HUES64 (cell line): ENCODE measurements around the gene TMC2.

Experiments
- H3K27ac ChIP-seq: 2 replicates; pipeline ENCODE4 v1.7.0; 2013; ENCODE audit warnings: low read depth, low read length, inconsistent platforms
- H3K27me3 ChIP-seq: 2 replicates; pipeline ENCODE4 v1.6.1; 2013; ENCODE audit warnings: mild to moderate bottlenecking, low read length; ENCODE audit not compliant: insufficient read depth
- H3K36me3 ChIP-seq: 2 replicates; pipeline ENCODE4 v1.6.1; 2013; ENCODE audit warnings: mild to moderate bottlenecking, low read length; ENCODE audit not compliant: insufficient read depth
- H3K4me1 ChIP-seq: 2 replicates; pipeline ENCODE4 v1.6.1; 2013; ENCODE audit warnings: mild to moderate bottlenecking, low read length, moderate library complexity; ENCODE audit not compliant: insufficient read depth
- H3K4me3 ChIP-seq: 2 replicates; pipeline ENCODE4 v1.5.1; 2013; ENCODE audit warnings: mild to moderate bottlenecking, low read length, moderate library complexity
- H3K9ac ChIP-seq: 2 replicates; pipeline ENCODE4 v1.6.1; 2013; ENCODE audit warnings: mild to moderate bottlenecking, low read depth, low read length
- H3K9me3 ChIP-seq: 2 replicates; pipeline ENCODE4 v1.6.1; 2013; ENCODE audit warnings: low read depth, low read length; ENCODE audit not compliant: insufficient read depth
- WGBS: fragments of 150-250, 120-280 bp; methylation state at CpG from one replicate; pipeline ENCODE4 v1.1.7; 2013; ENCODE audit warnings: missing lambda C conversion rate; 5-methylcytosine and 5-hydroxymethylcytosine counted together

Gene TMC2

GRCh38 chr20:2527762-2528161 lies 8.6 kb upstream of the TMC2 start:
- Histone ChIP-seq H3K4me3 (no peak overlapping the region), H3K27me3 (peaks cover 80% of the 10 kb centered on the region), H3K27ac (no peak overlapping the region), H3K9ac (no peak overlapping the region), H3K9me3 (no peaks in the 10 kb centered on the region), H3K4me1 (0 out of 2 replicates have a peak, but pooled peaks cover 3% of the 10 kb centered on the region), H3K36me3 (no peaks in the 10 kb centered on the region)
- 90% methylated on average over 6 of the region's 6 CpGs for WGBS

- Histone ChIP-seq H3K36me3 (no peaks in the 10 kb centered on the region), H3K9ac (no peak overlapping the region), H3K4me3 (no peak overlapping the region), H3K27ac (no peak overlapping the region), H3K9me3 (no peaks in the 10 kb centered on the region), H3K4me1 (peaks cover 5% of the 10 kb centered on the region; the same call in 1 of the 2 replicates), H3K27me3 (peaks cover 80% of the 10 kb centered on the region)
- 84% methylated on average over 10 of the region's 10 CpGs for WGBS
Measured at GRCh38 chr20:2528671-2529271, 7.6 kb upstream of the TMC2 start.

- Histone ChIP-seq H3K4me1 (peaks cover 9% of the 10 kb centered on the region), H3K9me3 (no peaks in the 10 kb centered on the region), H3K27ac (no peak overlapping the region), H3K4me3 (no peak overlapping the region), H3K36me3 (no peaks in the 10 kb centered on the region), H3K9ac (no peak overlapping the region), H3K27me3 (peaks cover 46% of the 10 kb centered on the region)
- 92% methylated on average over 8 of the region's 8 CpGs for WGBS
Measured at GRCh38 chr20:2533118-2533517, 3.3 kb upstream of the TMC2 start.

GRCh38 chr20:2535711-2536559 lies 438 bp upstream of the TMC2 start:
- H3K9ac ChIP-seq = no peak overlapping the region
- H3K4me3 ChIP-seq = no peak overlapping the region
- H3K4me1 ChIP-seq = peaks cover 9% of the 10 kb centered on the region
- no peaks in the 10 kb centered on the region for H3K9me3 ChIP-seq
- peaks cover 29% of the 10 kb centered on the region for H3K27me3 ChIP-seq
- 83% methylated on average over 11 of the region's 12 CpGs for WGBS
- H3K36me3 ChIP-seq = no peaks in the 10 kb centered on the region
- H3K27ac ChIP-seq = no peak overlapping the region

GRCh38 chr20:2537101-2537500 lies 728 bp downstream of the TMC2 start:
- WGBS = 89% methylated on average over 5 of the region's 5 CpGs
- H3K9me3 ChIP-seq = no peaks in the 10 kb centered on the region
- peaks cover 24% of the 10 kb centered on the region; the same call in 1 of the 2 replicates for H3K27me3 ChIP-seq

GRCh38 chr20:2538356-2538755 lies 2.0 kb downstream of the TMC2 start:
- peaks cover 15% of the 10 kb centered on the region; the same call in 1 of the 2 replicates for H3K27me3 ChIP-seq
- no peaks in the 10 kb centered on the region for H3K9me3 ChIP-seq
- no peaks in the 10 kb centered on the region for H3K36me3 ChIP-seq
- H3K27ac ChIP-seq = no peak overlapping the region
- no peak overlapping the region for H3K4me3 ChIP-seq
- H3K4me1 ChIP-seq = peaks cover 9% of the 10 kb centered on the region
- H3K9ac ChIP-seq = no peak overlapping the region
- 84% methylated on average over 11 of the region's 12 CpGs for WGBS

More at GRCh38 chr20:2537101-2537500, 728 bp downstream of the TMC2 start:
- Histone ChIP-seq H3K36me3 (no peaks in the 10 kb centered on the region), H3K4me1 (peaks cover 9% of the 10 kb centered on the region), H3K27ac (no peak overlapping the region), H3K4me3 (no peak overlapping the region), H3K9ac (no peak overlapping the region)

- no peak overlapping the region for H3K27ac ChIP-seq
- no peaks in the 10 kb centered on the region for H3K9me3 ChIP-seq
- peaks cover 13% of the 10 kb centered on the region; the same call in 1 of the 2 replicates for H3K27me3 ChIP-seq
- 72% methylated on average over 8 of the region's 8 CpGs for WGBS
- H3K4me1 ChIP-seq = peaks cover 4% of the 10 kb centered on the region
- H3K9ac ChIP-seq = no peak overlapping the region
- no peak overlapping the region for H3K4me3 ChIP-seq
- H3K36me3 ChIP-seq = no peaks in the 10 kb centered on the region
Measured at GRCh38 chr20:2538931-2539720, 2.8 kb downstream of the TMC2 start.

- Histone ChIP-seq H3K27ac (no peak overlapping the region), H3K36me3 (no peaks in the 10 kb centered on the region), H3K4me3 (no peak overlapping the region), H3K4me1 (no peaks in the 10 kb centered on the region), H3K9ac (no peak overlapping the region), H3K9me3 (no peaks in the 10 kb centered on the region), H3K27me3 (peaks cover 20% of the 10 kb centered on the region)
- 87% methylated on average over 1 of the region's 2 CpGs for WGBS
Measured at GRCh38 chr20:2541940-2542339, 5.6 kb downstream of the TMC2 start.

GRCh38 chr20:2542361-2542760 lies 6.0 kb downstream of the TMC2 start:
- H3K27ac ChIP-seq = no peak overlapping the region
- H3K9me3 ChIP-seq = no peaks in the 10 kb centered on the region
- H3K36me3 ChIP-seq = no peaks in the 10 kb centered on the region
- H3K9ac ChIP-seq = no peak overlapping the region
- 96% methylated on average over 4 of the region's 4 CpGs for WGBS
- H3K27me3 ChIP-seq = peaks cover 23% of the 10 kb centered on the region
- no peak overlapping the region for H3K4me3 ChIP-seq
- no peaks in the 10 kb centered on the region for H3K4me1 ChIP-seq

- 95% methylated on average over 1 of the region's 1 CpG for WGBS
- H3K4me1 ChIP-seq = no peaks in the 10 kb centered on the region
- H3K36me3 ChIP-seq = no peaks in the 10 kb centered on the region
- H3K9me3 ChIP-seq = no peaks in the 10 kb centered on the region
- no peak overlapping the region for H3K4me3 ChIP-seq
- peaks cover 24% of the 10 kb centered on the region for H3K27me3 ChIP-seq
- no peak overlapping the region for H3K27ac ChIP-seq
- H3K9ac ChIP-seq = no peak overlapping the region
Measured at GRCh38 chr20:2544211-2544610, 7.8 kb downstream of the TMC2 start.

GRCh38 chr20:2545594-2545993 lies 9.2 kb downstream of the TMC2 start:
- WGBS = 91% methylated on average over 2 of the region's 2 CpGs
- no peaks in the 10 kb centered on the region for H3K4me1 ChIP-seq
- H3K9ac ChIP-seq = no peak overlapping the region
- no peak overlapping the region for H3K27ac ChIP-seq
- peaks cover 26% of the 10 kb centered on the region for H3K27me3 ChIP-seq
- H3K4me3 ChIP-seq = no peak overlapping the region
- H3K36me3 ChIP-seq = no peaks in the 10 kb centered on the region
- no peaks in the 10 kb centered on the region for H3K9me3 ChIP-seq
